KMS-11 (cell line): ENCODE data around the gene GOSR2.

Experiments used
- H2AFZ ChIP-seq: fragments of 200-600 bp; sonication (generic); 2 replicates; pipeline ENCODE4 v1.6.1; 2016; ENCODE audit warnings: antibody characterized with exemption, mixed run types, low read depth
- H3K27ac ChIP-seq: fragments of 200-600 bp; sonication (generic); 2 replicates; pipeline ENCODE4 v1.6.1; 2016; ENCODE audit warnings: mild to moderate bottlenecking, mixed run types
- H3K27me3 ChIP-seq: fragments of 200-600 bp; sonication (generic); 2 replicates; pipeline ENCODE4 v1.6.1; 2017; ENCODE audit warnings: mild to moderate bottlenecking, low read depth, mixed run types, moderate library complexity; ENCODE audit not compliant: insufficient read depth
- H3K36me3 ChIP-seq: fragments of 200-600 bp; sonication (generic); 2 replicates; pipeline ENCODE4 v1.6.1; 2017; ENCODE audit warnings: mild to moderate bottlenecking, mixed run types; ENCODE audit not compliant: insufficient read depth
- H3K4me1 ChIP-seq: fragments of 200-600 bp; sonication (generic); 2 replicates; pipeline ENCODE4 v1.6.1; 2016; ENCODE audit warnings: mild to moderate bottlenecking, low read depth, mixed run types; ENCODE audit not compliant: poor library complexity, severe bottlenecking
- H3K4me2 ChIP-seq: fragments of 200-600 bp; sonication (generic); 2 replicates; pipeline ENCODE4 v1.7.0; 2016; ENCODE audit warnings: mild to moderate bottlenecking, mixed run types
- H3K4me3 ChIP-seq: fragments of 200-600 bp; sonication (generic); IDR thresholded peaks from 2 replicates; pipeline ENCODE4 v1.6.1; 2017; ENCODE audit warnings: low read depth, low read length, mixed read lengths; ENCODE audit not compliant: insufficient read depth
- H3K79me2 ChIP-seq: fragments of 200-600 bp; sonication (generic); 2 replicates; pipeline ENCODE4 v1.6.1; 2016; ENCODE audit warnings: low read depth, mixed run types; ENCODE audit not compliant: insufficient read depth
- H3K9ac ChIP-seq: fragments of 200-600 bp; sonication (generic); 2 replicates; pipeline ENCODE4 v1.6.1; 2016; ENCODE audit warnings: mild to moderate bottlenecking, mixed run types
- H4K20me1 ChIP-seq: fragments of 200-600 bp; sonication (generic); 2 replicates; pipeline ENCODE4 v1.6.1; 2016; ENCODE audit warnings: mild to moderate bottlenecking, mixed run types; ENCODE audit not compliant: insufficient read depth
- TF ChIP-seq, protein P1 (sequence below): fragments of 200-600 bp; sonication (generic); conservative IDR thresholded peaks from 2 replicates; pipeline ENCODE4 v1.6.1; 2017; ENCODE audit warnings: low read depth, mild to moderate bottlenecking, antibody characterized with exemption, low read length, moderate library complexity, mixed read lengths

GOSR2 gene

DNA sequence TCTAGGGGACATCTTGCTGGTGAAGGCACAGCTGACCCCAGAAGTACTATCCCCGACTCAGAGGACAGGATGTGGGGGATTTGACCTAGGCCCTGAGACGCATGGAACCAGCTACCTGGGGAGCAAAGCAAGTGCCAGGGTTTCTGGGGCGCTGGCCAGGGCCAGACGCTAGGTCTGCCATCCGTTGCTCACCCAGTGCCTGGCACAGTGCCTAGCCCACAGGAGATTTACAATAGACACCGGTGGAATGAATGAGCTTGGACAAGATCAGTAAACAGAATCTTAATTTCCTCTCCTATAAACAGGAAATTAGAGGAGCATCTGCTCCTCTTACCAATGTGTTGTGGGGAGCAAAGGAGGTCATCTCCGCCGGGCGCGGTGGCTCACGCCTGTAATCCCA is 51.1 kb downstream of the GOSR2 start:
- H4K20me1 ChIP-seq = no peaks in the 10 kb centered on the region
- H3K79me2 ChIP-seq = no peaks in the 10 kb centered on the region
- H3K9ac ChIP-seq = no peak overlapping the region
- no peak overlapping the region for H2AFZ ChIP-seq
- H3K36me3 ChIP-seq = no peaks in the 10 kb centered on the region
- H3K27me3 ChIP-seq = no peaks in the 10 kb centered on the region
- H3K4me3 ChIP-seq = no peak overlapping the region
- no peak overlapping the region for H3K27ac ChIP-seq
- H3K4me2 ChIP-seq = no peak overlapping the region
- TF ChIP-seq, protein P1, sequence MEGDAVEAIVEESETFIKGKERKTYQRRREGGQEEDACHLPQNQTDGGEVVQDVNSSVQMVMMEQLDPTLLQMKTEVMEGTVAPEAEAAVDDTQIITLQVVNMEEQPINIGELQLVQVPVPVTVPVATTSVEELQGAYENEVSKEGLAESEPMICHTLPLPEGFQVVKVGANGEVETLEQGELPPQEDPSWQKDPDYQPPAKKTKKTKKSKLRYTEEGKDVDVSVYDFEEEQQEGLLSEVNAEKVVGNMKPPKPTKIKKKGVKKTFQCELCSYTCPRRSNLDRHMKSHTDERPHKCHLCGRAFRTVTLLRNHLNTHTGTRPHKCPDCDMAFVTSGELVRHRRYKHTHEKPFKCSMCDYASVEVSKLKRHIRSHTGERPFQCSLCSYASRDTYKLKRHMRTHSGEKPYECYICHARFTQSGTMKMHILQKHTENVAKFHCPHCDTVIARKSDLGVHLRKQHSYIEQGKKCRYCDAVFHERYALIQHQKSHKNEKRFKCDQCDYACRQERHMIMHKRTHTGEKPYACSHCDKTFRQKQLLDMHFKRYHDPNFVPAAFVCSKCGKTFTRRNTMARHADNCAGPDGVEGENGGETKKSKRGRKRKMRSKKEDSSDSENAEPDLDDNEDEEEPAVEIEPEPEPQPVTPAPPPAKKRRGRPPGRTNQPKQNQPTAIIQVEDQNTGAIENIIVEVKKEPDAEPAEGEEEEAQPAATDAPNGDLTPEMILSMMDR = no peak
- no peaks in the 10 kb centered on the region for H3K4me1 ChIP-seq

DNA sequence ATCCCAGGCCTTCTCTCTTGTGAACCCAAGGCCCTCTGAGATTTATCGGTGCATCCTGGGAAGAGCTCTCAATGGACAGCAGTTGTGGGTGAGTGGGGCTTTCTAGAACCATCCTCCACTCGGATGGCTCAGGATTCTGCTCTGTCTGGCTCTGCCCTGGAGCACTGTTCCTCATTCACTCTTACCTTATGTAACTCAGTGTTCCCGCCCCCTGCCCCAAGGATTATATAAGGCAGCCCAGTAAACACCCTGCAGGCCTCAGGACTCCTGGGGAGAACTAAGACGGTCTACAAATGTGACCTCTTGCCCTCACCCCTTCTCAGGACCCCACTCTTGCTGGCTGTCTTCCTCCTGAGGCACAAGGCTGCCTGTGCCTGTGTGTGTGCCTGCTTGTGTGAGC is 52.3 kb downstream of the GOSR2 start:
- Histone ChIP-seq H3K4me3 (no peak overlapping the region), H4K20me1 (no peaks in the 10 kb centered on the region), H3K4me2 (no peak overlapping the region), H3K4me1 (no peaks in the 10 kb centered on the region), H3K36me3 (no peaks in the 10 kb centered on the region), H3K9ac (no peak overlapping the region), H3K27me3 (no peaks in the 10 kb centered on the region), H3K79me2 (no peaks in the 10 kb centered on the region), H3K27ac (no peak overlapping the region), H2AFZ (no peak overlapping the region)
- TF ChIP-seq, protein P1 = no peak

DNA sequence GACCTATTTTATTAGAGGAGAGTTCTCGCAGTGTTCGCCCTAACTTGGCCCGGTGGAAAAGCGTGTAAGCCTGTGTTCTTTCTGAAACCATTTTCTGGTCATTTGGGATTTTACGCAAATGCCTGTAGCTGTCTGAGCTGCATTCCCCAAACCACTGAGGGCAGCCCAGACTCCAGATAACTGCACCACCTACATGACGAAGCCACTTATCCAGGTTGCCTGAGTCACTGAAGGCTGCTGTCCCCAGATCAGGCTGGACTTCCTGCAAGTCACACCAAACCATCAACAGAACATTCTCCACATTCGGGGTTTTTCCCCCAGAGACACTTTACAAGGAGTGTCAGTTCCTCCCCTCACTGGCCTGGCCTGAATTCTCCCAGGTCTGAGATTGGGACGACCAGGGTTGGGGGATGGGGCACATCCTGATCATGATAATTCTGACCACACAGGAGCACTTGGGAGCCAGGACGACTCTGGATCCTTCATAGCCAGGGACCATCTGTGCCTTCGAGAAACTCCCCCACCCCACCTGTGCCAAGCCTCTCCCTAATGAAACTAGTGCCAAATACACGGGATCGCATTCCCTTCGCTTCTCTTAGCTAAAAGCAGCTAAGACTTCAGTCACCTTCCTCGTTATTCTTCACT is 53.8 kb downstream of the GOSR2 start:
- no peaks in the 10 kb centered on the region for H3K4me1 ChIP-seq
- no peaks in the 10 kb centered on the region for H3K27me3 ChIP-seq
- no peak overlapping the region for H3K27ac ChIP-seq
- no peak overlapping the region for H3K9ac ChIP-seq
- H4K20me1 ChIP-seq = no peaks in the 10 kb centered on the region
- H3K4me2 ChIP-seq = no peak overlapping the region
- no peaks in the 10 kb centered on the region for H3K36me3 ChIP-seq
- TF ChIP-seq, protein P1 = no peak
- H2AFZ ChIP-seq = no peak overlapping the region
- H3K4me3 ChIP-seq = no peak overlapping the region
- no peaks in the 10 kb centered on the region for H3K79me2 ChIP-seq

DNA sequence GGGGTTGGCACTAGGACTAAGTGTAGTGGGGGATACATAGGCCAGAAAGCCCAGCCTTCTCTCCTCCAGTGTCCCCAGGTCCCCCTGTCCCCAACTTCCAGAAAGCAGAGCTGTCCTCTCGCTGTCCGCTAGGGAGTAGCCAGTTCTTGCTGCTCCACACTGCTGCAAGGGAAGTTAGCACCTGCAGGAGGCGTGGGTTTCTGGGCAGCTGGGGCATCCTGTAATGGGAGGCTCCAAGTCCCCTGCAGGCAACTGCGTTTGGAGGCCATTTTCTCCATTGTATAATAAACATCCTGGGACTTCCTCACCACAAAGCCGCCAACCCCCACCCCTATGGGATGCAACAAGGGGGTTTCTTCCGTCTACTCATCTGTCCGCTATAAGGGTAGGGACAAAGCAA is 54.4 kb downstream of the GOSR2 start:
- Histone ChIP-seq H3K9ac (no peak overlapping the region), H3K4me2 (no peak overlapping the region)

More for the DNA sequence above, 54.4 kb downstream of the GOSR2 start:
- Histone ChIP-seq H3K36me3 (no peaks in the 10 kb centered on the region), H3K4me3 (no peak overlapping the region), H3K27me3 (no peaks in the 10 kb centered on the region), H3K4me1 (no peaks in the 10 kb centered on the region), H3K27ac (no peak overlapping the region), H4K20me1 (no peaks in the 10 kb centered on the region), H2AFZ (no peak overlapping the region), H3K79me2 (no peaks in the 10 kb centered on the region)
- TF ChIP-seq, protein P1 = no peak
